ENCODE measurements around the gene FAM98A.

The FAM98A gene

GRCh38 chr2:33606622-33607021, 7.5 kb upstream of the FAM98A start:
- no peaks in the 10 kb centered on the region for H3K9me3 ChIP-seq (ENCODE audit: control insufficient read depth, insufficient read depth, low read depth, low read length)
- TF ChIP-seq SCRT1 (tag by site-specific recombination; IDR thresholded peaks at IDR 0.05; ENCODE audit: borderline replicate concordance): no peak
- TF ChIP-seq ZNF391 (tag by site-specific recombination; IDR thresholded peaks at IDR 0.05; ENCODE audit: borderline replicate concordance, low read depth): no peak
- TF ChIP-seq ZFP3 (tag by site-specific recombination; IDR thresholded peaks at IDR 0.05; ENCODE audit: low read depth): no peak
- no peak for TF ChIP-seq HOXD13 (CRISPR knock-in tag; IDR thresholded peaks at IDR 0.05; ENCODE audit: borderline replicate concordance)
- no peak for TF ChIP-seq ZNF221 (tag by site-specific recombination; IDR thresholded peaks at IDR 0.05; ENCODE audit: borderline replicate concordance)
- no peak for TF ChIP-seq ZNF133 (tag by site-specific recombination; IDR thresholded peaks at IDR 0.05)
- TF ChIP-seq ZNF324 (tag by site-specific recombination; IDR thresholded peaks at IDR 0.05): no peak
- TF ChIP-seq ZEB2 (tag by site-specific recombination; IDR thresholded peaks at IDR 0.05): no peak
- TF ChIP-seq ZFHX2 (tag by site-specific recombination; conservative IDR thresholded peaks at IDR 0.05): no peak
- no peak overlapping the region for H3K27ac ChIP-seq (ENCODE audit: extremely low read depth, low read depth, low read length)
- H3K36me3 ChIP-seq (ENCODE audit: control insufficient read depth in 2 of 2, insufficient read depth in 1 of 2, low read length in 2 of 2): no peaks in the 10 kb centered on the region
- POLR2A ChIA-PET: no interaction called here
- H3K4me3 ChIP-seq (ENCODE audit: low read depth, low read length): no peak overlapping the region
- CTCF ChIA-PET: interaction anchor here (0.6 kb wide), 1 partner anchor 43 kb away, joined by 3 read pairs; no protein-coding TSS in a partner anchor
- H3K4me1 ChIP-seq (ENCODE audit: control insufficient read depth, insufficient read depth, low read length): no peaks in the 10 kb centered on the region

- Histone ChIP-seq H3K27ac (ENCODE audit: extremely low read depth, low read depth, low read length) (no peak overlapping the region), H3K4me3 (ENCODE audit: low read depth, low read length) (no peak overlapping the region), H3K4me1 (ENCODE audit: control insufficient read depth, insufficient read depth, low read length) (no peaks in the 10 kb centered on the region), H3K9me3 (ENCODE audit: control insufficient read depth, insufficient read depth, low read depth, low read length) (no peaks in the 10 kb centered on the region), H3K36me3 (ENCODE audit: control insufficient read depth in 2 of 2, insufficient read depth in 1 of 2, low read length in 2 of 2) (no peaks in the 10 kb centered on the region)
- TF ChIP-seq ZNF169 (tag by site-specific recombination; IDR thresholded peaks at IDR 0.05) (no peak), ZNF701 (tag by site-specific recombination; IDR thresholded peaks at IDR 0.05) (no peak), PATZ1 (tag by site-specific recombination; IDR thresholded peaks at IDR 0.05) (no peak), HIC1 (tag by site-specific recombination; IDR thresholded peaks at IDR 0.05) (no peak), ZNF629 (tag by site-specific recombination; IDR thresholded peaks at IDR 0.05) (no peak), ZNF426 (tag by site-specific recombination; IDR thresholded peaks at IDR 0.05) (no peak), GLIS2 (tag by site-specific recombination; IDR thresholded peaks at IDR 0.05) (no peak)
- CTCF ChIA-PET: interaction anchor here (0.6 kb wide), 1 partner anchor 43 kb away, joined by 3 read pairs; no protein-coding TSS in a partner anchor
- POLR2A ChIA-PET: no interaction called here
These were observed 7.0 kb upstream of the FAM98A start for GRCh38 chr2:33606100-33606499.

GRCh38 chr2:33605056-33605455, 6.0 kb upstream of the FAM98A start:
- CTCF ChIA-PET: no interaction called here
- no peaks in the 10 kb centered on the region for H3K9me3 ChIP-seq (ENCODE audit: control insufficient read depth, insufficient read depth, low read depth, low read length)
- H3K4me1 ChIP-seq (ENCODE audit: control insufficient read depth, insufficient read depth, low read length): no peaks in the 10 kb centered on the region
- no peaks in the 10 kb centered on the region for H3K36me3 ChIP-seq (ENCODE audit: control insufficient read depth in 2 of 2, insufficient read depth in 1 of 2, low read length in 2 of 2)
- no peak overlapping the region for H3K27ac ChIP-seq (ENCODE audit: extremely low read depth, low read depth, low read length)
- no peak overlapping the region for H3K4me3 ChIP-seq (ENCODE audit: low read depth, low read length)
- POLR2A ChIA-PET: no interaction called here
- TF ChIP-seq ZNF398 (tag by site-specific recombination; IDR thresholded peaks at IDR 0.05) (no peak), MEIS1 (CRISPR knock-in tag; IDR thresholded peaks at IDR 0.05; ENCODE audit: borderline replicate concordance) (no peak), ZNF747 (tag by site-specific recombination; IDR thresholded peaks at IDR 0.05) (no peak), BCL6B (tag by site-specific recombination; IDR thresholded peaks at IDR 0.05) (no peak), ZNF548 (tag by site-specific recombination; IDR thresholded peaks at IDR 0.05) (no peak), TSHZ1 (tag by site-specific recombination; IDR thresholded peaks at IDR 0.05; ENCODE audit: borderline replicate concordance) (no peak)
